K562 (cell line): Measurements from ENCODE around the gene ARHGAP15. TPM values are rescaled to one million over a fixed set of nuclear protein-coding genes. Genes with fewer than 3 reads are reported as not detected.

Experiments used
- ATAC-seq: fragments of 200-7000 bp; cut with Tn5 transposase; 3 replicates; pipeline ENCODE4 v1.9.1; 2020; ENCODE audit warnings: moderate library complexity
- BruUV-seq: library from RNA; stranded (reverse); fragments of 400-500 nt; replicated peaks from 2 replicates; lab custom pipeline; 2021; lab: Mats Ljungman, UMichigan
- CTCF ChIA-PET: fragments of 300-600 bp; formaldehyde crosslinking; extraction: SDS; loops from one replicate; lab custom pipeline; 2021; ENCODE audit warnings: low intra/inter-chr PET ratio; lab: Yijun Ruan, JAX
- POLR2A ChIA-PET: fragments of 300-600, 350-650 bp; sonication (Branson Sonifier 250); formaldehyde crosslinking; extraction: SDS; loops from one replicate; lab custom pipeline; 2021; ENCODE audit warnings: antibody characterized with exemption, inconsistent platforms; lab: Yijun Ruan, JAX
- DNase-seq, 4 experiments: peaks; one replicate each; pipeline versions ENCODE4 v3.0.0 to v3.0.0-alpha.2; 2011 to 2018; ENCODE audit warnings: low spot score in 3 of 4, mixed read lengths in 3 of 4; ENCODE audit errors: extremely low read depth in 1 of 4
- FAIRE-seq: peaks from 2 replicates; lab custom pipeline; 2011; peaks lifted over from hg19 to GRCh38; lab: Jason Lieb, UNC
- H2AFZ ChIP-seq: 2 replicates; pipeline ENCODE4 v1.6.0; 2011; ENCODE audit warnings: low read depth, low read length, control low read depth, inconsistent platforms
- H3K27ac ChIP-seq: fragments of 200-600 bp; 3 replicates; pipeline ENCODE4 v1.8.0; 2011; ENCODE audit warnings: low read depth, mild to moderate bottlenecking, control low read depth, inconsistent platforms, low read length, moderate library complexity, mixed read lengths; ENCODE audit errors: extremely low read depth
- H3K27me3 ChIP-seq, 2 experiments: fragments of 300-600 bp in 1 of 2; 2 replicates in 1 of 2; 3 replicates in 1 of 2; pipeline versions ENCODE4 v1.6.0 to v1.8.0; 2011; ENCODE audit warnings: inconsistent platforms in 2 of 2, low read length in 2 of 2, mild to moderate bottlenecking in 1 of 2, mixed read lengths in 1 of 2, moderate library complexity in 1 of 2; ENCODE audit not compliant: control insufficient read depth in 2 of 2, insufficient read depth in 2 of 2
- H3K36me3 ChIP-seq: fragments of 300-600 bp; 3 replicates; pipeline ENCODE4 v1.8.0; 2011; ENCODE audit warnings: mild to moderate bottlenecking, low read length, inconsistent platforms; ENCODE audit not compliant: control insufficient read depth, insufficient read depth
- H3K4me1 ChIP-seq, 2 experiments: fragments of 200-600 bp in 1 of 2; replicated peaks in 1 of 2; 2 replicates in 1 of 2; 3 replicates in 1 of 2; pipeline versions ENCODE4 v1.5.1 to v1.8.0; 2011; ENCODE audit warnings: inconsistent platforms in 2 of 2, low read length in 2 of 2, mild to moderate bottlenecking in 1 of 2, mixed read lengths in 1 of 2, moderate library complexity in 1 of 2; ENCODE audit not compliant: control insufficient read depth in 2 of 2, insufficient read depth in 2 of 2
- H3K4me2 ChIP-seq: 2 replicates; pipeline ENCODE4 v1.6.1; 2011; ENCODE audit warnings: low read length, control low read depth, inconsistent platforms, mixed read lengths; ENCODE audit not compliant: insufficient read depth
- H3K4me3 ChIP-seq: fragments of 200-600 bp; sonication (generic), shearing (Covaris generic); 2 replicates; pipeline ENCODE4 v1.5.1; 2016; ENCODE audit warnings: control low read depth, inconsistent platforms
- H3K79me2 ChIP-seq: fragments of 200-600 bp; 3 replicates; pipeline ENCODE4 v1.8.0; 2011; ENCODE audit warnings: low read length, inconsistent platforms; ENCODE audit not compliant: control insufficient read depth, insufficient read depth
- H3K9ac ChIP-seq, 2 experiments: 2 replicates each; pipeline versions ENCODE4 v1.6.0 to v1.6.1; 2011; ENCODE audit warnings: low read depth in 2 of 2, low read length in 2 of 2, control low read depth in 1 of 2, inconsistent platforms in 1 of 2, mild to moderate bottlenecking in 1 of 2, mixed read lengths in 1 of 2; ENCODE audit not compliant: insufficient read depth in 1 of 2
- H3K9me1 ChIP-seq: one replicate; pipeline ENCODE4 v1.6.0; 2011; ENCODE audit warnings: inconsistent platforms, mild to moderate bottlenecking, low read length, moderate library complexity; ENCODE audit not compliant: control insufficient read depth, insufficient read depth
- H3K9me3 ChIP-seq: replicated peaks from 2 replicates; pipeline ENCODE4 v1.5.1; 2011; ENCODE audit warnings: low read depth, low read length, inconsistent platforms; ENCODE audit not compliant: control insufficient read depth, insufficient read depth
- H4K20me1 ChIP-seq: replicated peaks from 2 replicates; pipeline ENCODE4 v1.6.1; 2011; ENCODE audit warnings: low read length, inconsistent platforms, mixed read lengths; ENCODE audit not compliant: control insufficient read depth, insufficient read depth
- ATF4 ChIP-seq: fragments of 450-650 bp; formaldehyde crosslinking; IDR thresholded peaks from 2 replicates; pipeline ENCODE4 v1.4.0; 2022; ENCODE audit warnings: mild to moderate bottlenecking, moderate library complexity
- CREB1 ChIP-seq, 2 experiments: sonication (generic) in 1 of 2; formaldehyde crosslinking in 1 of 2; IDR thresholded peaks; 2 replicates each; pipeline versions ENCODE4 v1.6.1 to v1.8.0; 2012 to 2022; ENCODE audit warnings: inconsistent platforms in 1 of 2, mild to moderate bottlenecking in 1 of 2, missing genetic modification reagents in 1 of 2, moderate library complexity in 1 of 2
- HINFP ChIP-seq: fragments of 450-650 bp; conservative IDR thresholded peaks from 2 replicates; pipeline ENCODE4 v1.6.1; 2016; ENCODE audit warnings: missing genetic modification characterization, low read depth, mild to moderate bottlenecking, control low read depth, missing compliant biosample characterization
- MBD2 ChIP-seq: sonication (generic); IDR thresholded peaks from 2 replicates; pipeline ENCODE4 v1.6.1; 2016; ENCODE audit warnings: low read depth, borderline replicate concordance
- PATZ1 ChIP-seq: fragments of 250-450 bp; sonication (Bioruptor Pico); IDR thresholded peaks from 2 replicates; pipeline ENCODE4 v1.5.0; 2020; ENCODE audit warnings: mild to moderate bottlenecking, borderline replicate concordance
- RB1 ChIP-seq: fragments of 450-650 bp; IDR thresholded peaks from 2 replicates; pipeline ENCODE4 v1.6.1; 2017; ENCODE audit warnings: low read depth, mild to moderate bottlenecking
- SPI1 ChIP-seq: IDR thresholded peaks from 2 replicates; pipeline ENCODE4 v1.6.1; 2011; ENCODE audit warnings: low read depth, low read length, control low read depth, borderline replicate concordance
- TCF7L2 ChIP-seq: fragments of 150-350 bp; IDR thresholded peaks from 2 replicates; pipeline ENCODE4 v1.6.1; 2016; ENCODE audit warnings: low read depth, mild to moderate bottlenecking, low read length, moderate library complexity
- ZNF316 ChIP-seq: fragments of 450-650 bp; IDR thresholded peaks from 2 replicates; pipeline ENCODE4 v1.6.1; 2016
- WGBS: fragments of 100-300 bp; shearing (Covaris generic); methylation state at CpG from one replicate; pipeline ENCODE4 v1.1.6; 2016; ENCODE audit warnings: low coverage, mixed read lengths; ENCODE audit not compliant: insufficient coverage; ENCODE audit errors: missing lambda C conversion rate; 5-methylcytosine and 5-hydroxymethylcytosine counted together
- in situ Hi-C: fragments of 300-500 bp; cut with MboI; formaldehyde crosslinking; loops from 4 replicates; pipeline ENCODE4 v1.15.0; 2018; ENCODE audit warnings: inconsistent platforms, mixed read lengths
- intact Hi-C: fragments of 100-400 bp; cut with micrococcal nuclease; formaldehyde crosslinking; loops from 2 replicates; pipeline ENCODE4 v1.14.2; 2022
- polyA plus RNA-seq, 8 experiments: library from polyadenylated mRNA; depleted of rRNA in 4 of 8; stranded (reverse) in 5 of 8; unstranded in 3 of 8; fragments of >200 nt; fragmentation: Nextera tagmentation in 2 of 8; fragmentation: Illumina TruSeq in 1 of 8; extraction: Ambion mirVana in 2 of 8; extraction: Trizol in 1 of 8; gene quantifications; 2 replicates each; pipeline versions ENCODE4 v1.2.1 to v1.2.3, GENCODE V29; 2011 to 2014; ENCODE audit warnings: inconsistent platforms in 1 of 8, missing spikeins in 1 of 8
- total RNA-seq, 7 experiments: library from RNA; depleted of rRNA in 6 of 7; stranded (reverse); fragments of >200 nt in 6 of 7; fragmentation: Illumina TruSeq in 2 of 7; extraction: Trizol in 2 of 7; gene quantifications; 2 replicates each; pipeline versions ENCODE4 v1.2.1 to v1.2.3, GENCODE V29; 2011 to 2021; ENCODE audit warnings: low replicate concordance in 1 of 7
- TF ChIP-seq, protein P1 (sequence below): fragments of 250-450 bp; sonication (Bioruptor Pico); IDR thresholded peaks from 2 replicates; pipeline ENCODE4 v1.5.0; 2021

ARHGAP15 gene
- total and polyA plus RNA-seq, 9 of the 15 experiments (the other 6 are each of a cell fraction or from before 2014, with no cell fraction given): 1.5 to 17.9 (median 7.9) TPM

DNA sequence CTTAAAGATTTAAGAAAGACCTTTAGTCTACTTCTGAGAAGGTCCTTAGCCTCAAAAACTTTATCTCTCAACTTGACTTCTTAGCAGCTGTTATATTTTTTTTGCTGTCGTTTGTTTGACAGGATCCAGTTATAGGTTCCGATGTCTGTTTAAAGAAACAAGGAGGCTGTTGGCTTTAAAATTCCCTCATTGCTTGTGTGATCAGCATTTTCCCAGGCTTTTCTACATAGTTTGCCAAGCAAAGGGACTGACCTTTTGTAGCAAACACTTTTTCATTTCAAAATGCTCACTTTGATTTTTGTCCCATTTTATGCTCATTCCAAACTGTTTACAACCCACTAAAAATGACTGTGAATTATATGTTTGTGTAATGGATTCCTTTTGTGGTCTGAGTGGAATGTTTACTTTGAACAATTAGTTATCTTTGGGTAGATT lies 394.9 kb downstream of the ARHGAP15 start (continued):
- TF ChIP-seq HINFP: no peak

DNA sequence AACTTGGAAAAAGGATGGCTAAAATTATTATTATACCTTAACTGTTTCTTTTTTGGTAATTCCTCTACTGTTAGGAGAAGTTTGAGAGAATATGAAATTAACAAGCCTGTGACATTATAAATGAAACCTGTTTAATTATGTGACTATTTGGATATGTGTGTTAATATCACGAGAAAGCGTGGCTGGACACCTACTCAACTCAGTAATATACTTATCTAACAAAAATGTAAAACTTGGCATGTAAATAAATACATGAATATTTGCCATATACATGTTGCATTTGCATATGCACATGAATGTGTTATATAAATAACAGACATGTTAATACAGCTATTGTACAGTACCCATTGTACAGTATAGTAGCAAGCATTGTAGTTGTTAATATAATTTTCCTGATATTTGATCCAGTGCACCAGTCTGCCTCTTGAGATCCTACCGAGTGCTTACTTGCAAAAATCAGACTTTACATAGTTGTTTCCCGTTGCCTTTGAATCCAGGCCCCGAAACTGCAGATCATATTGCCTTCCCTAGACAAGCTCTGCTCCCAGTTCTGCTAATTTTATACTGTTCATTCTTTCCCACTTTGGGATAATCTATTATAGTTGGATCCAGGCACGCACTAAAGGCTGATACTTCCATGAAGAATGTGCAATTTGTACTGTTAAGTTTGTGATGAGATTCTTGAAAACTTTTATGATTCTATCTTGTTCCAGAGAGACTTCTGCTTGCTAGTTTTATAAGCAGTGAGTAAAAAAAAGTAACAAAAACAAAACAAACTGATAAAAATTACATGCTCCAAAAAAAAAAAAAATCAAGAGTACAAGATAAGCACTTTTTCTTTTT lies 395.6 kb downstream of the ARHGAP15 start:
- POLR2A ChIA-PET: interaction anchor here (0.7 kb wide), 1 partner anchor 37 kb away, joined by 4 read pairs; no protein-coding TSS in a partner anchor
- in situ Hi-C loops: no loop called here
- Histone ChIP-seq H3K79me2 (no peaks in the 10 kb centered on the region), H3K4me1 (no peaks in the 10 kb centered on the region; a peak in 1 of 5 replicates), H2AFZ (peak overlapping the region; percentile 29; the same call in 1 of the 2 replicates), H3K9me1 (no peaks in the 10 kb centered on the region), H3K36me3 (no peaks in the 10 kb centered on the region), H3K4me3 (no peak overlapping the region), H3K27me3 (no peaks in the 10 kb centered on the region), H4K20me1 (no peaks in the 10 kb centered on the region), H3K9me3 (no peaks in the 10 kb centered on the region), H3K4me2 (no peak overlapping the region), H3K9ac (no peak overlapping the region), H3K27ac (no peak overlapping the region)
- DNase-seq (no peak), FAIRE-seq (no peak), ATAC-seq (no peak)
- intact Hi-C loops: no loop called here
- 11% methylated on average over 6 of the region's 6 CpGs for WGBS
- no TSS peak for BruUV-seq
- CTCF ChIA-PET: no interaction called here
- TF ChIP-seq, protein P1, sequence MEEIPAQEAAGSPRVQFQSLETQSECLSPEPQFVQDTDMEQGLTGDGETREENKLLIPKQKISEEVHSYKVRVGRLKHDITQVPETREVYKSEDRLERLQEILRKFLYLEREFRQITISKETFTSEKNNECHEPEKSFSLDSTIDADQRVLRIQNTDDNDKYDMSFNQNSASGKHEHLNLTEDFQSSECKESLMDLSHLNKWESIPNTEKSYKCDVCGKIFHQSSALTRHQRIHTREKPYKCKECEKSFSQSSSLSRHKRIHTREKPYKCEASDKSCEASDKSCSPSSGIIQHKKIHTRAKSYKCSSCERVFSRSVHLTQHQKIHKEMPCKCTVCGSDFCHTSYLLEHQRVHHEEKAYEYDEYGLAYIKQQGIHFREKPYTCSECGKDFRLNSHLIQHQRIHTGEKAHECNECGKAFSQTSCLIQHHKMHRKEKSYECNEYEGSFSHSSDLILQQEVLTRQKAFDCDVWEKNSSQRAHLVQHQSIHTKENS (CRISPR knock-in tag): no peak
- TF ChIP-seq PATZ1 (CRISPR knock-in tag) (no peak), ZNF316 (no peak), TCF7L2 (no peak), SPI1 (no peak), RB1 (no peak), CREB1 (IDR thresholded peaks at IDR 0.05) (no peak), CREB1 (CRISPR knock-in tag; IDR thresholded peaks at IDR 0.05) (no peak), MBD2 (no peak), ATF4 (CRISPR knock-in tag) (no peak)
